CD4-positive, alpha-beta T cell treated with Interleukin-15 for 4 hours (primary cell): ENCODE results near the gene TPSG1.
"Not testable (repeated sequence)": the region's sequence is repeated elsewhere in the genome, so short reads cannot be mapped to it uniquely, and the experiment has no call there.

Experiments
- DNase-seq: peaks from one replicate; pipeline ENCODE4 v3.0.0-alpha.2; 2020; ENCODE audit warnings: low spot score

The TPSG1 gene

DNA sequence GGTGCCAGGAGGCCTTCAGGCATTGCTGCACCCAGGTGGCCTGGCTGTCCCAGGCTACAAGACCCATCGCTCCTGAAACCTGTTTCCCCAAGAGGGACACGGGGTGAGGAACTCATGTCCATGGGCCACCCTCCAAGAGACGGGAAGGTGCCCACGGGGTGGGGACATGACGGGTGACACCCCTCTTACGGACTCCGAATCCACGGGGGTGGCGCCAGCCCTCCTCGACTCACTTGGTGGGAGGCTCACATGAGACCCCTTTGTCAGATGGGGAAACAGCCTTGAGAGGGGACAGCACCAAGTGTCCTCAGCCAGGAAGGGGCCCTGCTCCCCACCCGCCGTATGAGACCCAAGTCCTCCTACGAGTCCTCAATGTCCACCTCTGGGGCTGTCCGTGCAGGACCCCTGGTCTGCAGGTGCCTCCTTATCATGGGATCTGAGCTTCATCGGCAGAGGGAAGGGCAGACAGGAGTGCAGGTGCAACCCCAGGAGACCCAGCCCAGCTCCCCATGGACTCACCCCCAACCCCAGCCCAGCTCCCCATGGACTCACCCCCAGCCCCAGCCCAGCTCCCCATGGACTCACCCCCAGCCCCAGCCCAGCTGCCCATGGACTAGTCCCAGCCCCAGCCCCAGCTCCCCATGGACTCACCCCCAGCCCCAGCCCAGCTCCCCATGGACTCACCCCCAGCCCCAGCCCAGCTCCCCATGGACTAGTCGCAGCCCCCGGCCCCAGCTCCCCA lies 5.6 kb upstream of the TPSG1 start:
- DNase-seq, result not testable (repeated sequence)

DNA sequence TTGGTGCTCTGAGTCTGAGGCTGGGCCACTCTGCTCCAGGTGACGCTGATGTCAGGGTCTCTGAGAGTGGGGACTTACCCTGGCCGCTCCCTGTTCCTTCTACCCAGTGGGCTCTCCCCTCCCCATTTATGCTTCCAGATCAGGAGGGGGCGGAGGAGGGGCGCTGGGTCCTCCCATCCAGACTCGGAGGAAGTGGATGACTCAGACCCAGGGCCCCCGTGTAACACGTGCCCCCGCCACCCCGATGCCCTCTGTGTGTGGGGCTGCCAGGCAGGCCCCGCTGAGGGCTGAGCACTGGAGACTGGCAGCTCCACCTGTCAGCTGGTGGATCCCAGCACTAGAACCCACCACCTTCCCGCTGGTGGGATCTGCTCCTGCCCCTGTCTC lies 5.0 kb upstream of the TPSG1 start, which contains the start of gene TPSB2:
Gene TPSB2 (minus strand): TSS at position 101 of the 387 bp plus-strand sequence. CDS start 233 bp downstream, outside the sequence.
- not testable (repeated sequence) for DNase-seq

DNA sequence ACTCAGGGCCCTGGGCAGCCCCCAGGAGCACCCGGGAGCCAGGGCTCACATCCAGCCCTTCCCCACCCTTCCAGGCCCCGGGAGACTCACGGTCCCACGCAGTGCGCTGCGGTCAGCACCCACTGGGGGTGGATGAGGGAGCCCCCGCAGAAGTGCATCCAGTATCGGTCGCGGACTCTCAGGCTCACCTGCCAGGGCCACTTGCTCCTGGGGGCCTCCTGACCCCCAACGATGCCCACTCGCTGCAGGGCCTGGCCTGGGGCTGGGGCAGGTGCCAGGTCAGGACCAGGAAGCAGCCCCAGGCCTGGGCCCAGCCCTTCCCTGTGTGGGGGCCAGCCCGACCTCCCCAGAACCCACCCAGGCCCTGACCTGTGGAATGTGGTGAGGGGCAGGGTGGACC lies 4.4 kb upstream of the TPSG1 start:
- DNase-seq, result not testable (repeated sequence)

DNA sequence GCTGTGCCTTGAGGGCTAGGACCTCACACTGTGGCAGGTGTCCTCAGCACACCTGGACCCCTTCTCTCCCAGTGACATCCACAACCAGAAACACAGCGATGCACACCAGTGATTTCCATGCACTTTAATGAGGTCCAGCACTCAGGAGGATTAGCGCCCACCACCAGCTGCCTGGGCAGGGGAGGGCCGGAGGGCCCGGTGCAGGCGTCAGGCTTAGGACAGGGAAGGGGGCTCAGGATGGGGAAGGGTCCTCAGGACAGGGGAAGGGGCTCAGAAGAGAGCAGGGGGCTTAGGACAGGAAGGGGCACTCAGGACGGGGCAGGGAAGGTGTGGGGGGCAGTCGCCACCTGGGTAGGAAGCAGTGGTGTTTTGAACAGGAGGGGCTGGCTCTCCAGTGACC lies 3.2 kb upstream of the TPSG1 start:
- not testable (repeated sequence) for DNase-seq

DNA sequence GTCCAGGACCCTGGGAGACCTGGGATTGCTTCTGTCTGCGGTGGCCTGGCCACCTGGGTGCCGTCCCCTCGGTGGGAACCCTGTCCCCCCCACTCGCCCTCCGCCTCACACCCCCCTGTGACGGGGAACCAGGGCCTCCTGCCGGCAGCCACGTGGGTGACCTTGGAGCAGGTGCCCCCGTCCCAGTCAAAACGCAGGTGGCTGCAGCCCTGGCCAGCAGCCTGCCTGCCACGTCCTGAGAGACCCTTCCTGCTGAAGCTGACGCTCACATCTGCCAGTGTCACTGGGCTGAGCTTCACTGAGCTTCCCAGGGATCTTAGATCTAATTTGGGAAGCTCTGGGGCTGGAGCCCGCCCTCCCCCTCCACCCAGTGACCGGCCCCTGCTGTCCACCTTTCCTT lies 1.6 kb upstream of the TPSG1 start:
- not testable (repeated sequence) for DNase-seq

DNA sequence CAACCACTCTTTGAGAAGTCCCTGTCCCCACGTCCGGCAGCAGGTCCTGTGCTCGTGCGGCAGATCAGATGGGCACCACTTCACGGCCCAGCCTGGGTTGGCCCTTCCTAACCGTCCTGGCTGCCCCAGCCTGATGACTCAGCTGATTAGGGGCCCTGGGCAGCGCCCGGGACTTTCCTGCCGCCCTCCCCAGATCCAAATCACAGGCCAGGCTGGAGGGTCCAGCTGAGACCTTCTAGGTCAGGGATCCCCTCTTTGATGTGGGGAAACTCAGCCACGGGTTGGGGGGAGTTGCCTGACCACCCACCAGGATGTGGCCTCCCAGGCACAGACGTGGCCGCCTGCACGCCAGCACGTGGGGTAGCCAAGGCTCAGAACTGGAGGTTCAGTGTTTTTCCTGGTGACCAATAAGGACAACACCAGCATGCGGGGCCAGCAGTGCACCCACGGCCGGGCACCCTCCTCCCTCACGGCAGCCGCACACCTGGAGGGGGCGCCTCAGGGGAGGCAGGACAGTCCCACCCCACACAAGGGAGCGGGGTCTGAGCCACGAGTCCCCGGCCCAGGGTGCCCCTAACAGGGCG lies 752 bp upstream of the TPSG1 start:
- DNase-seq, result not testable (repeated sequence)

DNA sequence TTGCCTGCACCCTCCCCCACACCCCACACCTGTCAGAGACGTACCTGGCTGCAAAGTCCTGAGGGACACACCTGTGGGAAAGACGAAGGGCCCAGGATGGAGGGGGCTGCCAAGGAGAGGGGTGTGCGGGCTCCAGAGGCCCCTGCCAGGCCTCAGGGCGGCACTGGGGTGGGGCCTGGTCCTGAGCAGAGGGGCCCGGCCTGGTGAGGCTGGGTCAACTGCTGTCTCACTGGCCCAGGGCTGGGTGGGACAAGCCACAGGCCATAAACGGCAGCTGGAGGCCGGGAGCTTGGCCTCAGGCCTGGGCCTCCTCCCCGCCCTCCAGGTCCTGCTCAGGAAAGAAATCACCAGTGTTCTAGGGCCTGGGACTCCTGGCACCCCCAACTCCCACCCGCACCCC lies 510 bp downstream of the TPSG1 start:
- DNase-seq, result no peak

DNA sequence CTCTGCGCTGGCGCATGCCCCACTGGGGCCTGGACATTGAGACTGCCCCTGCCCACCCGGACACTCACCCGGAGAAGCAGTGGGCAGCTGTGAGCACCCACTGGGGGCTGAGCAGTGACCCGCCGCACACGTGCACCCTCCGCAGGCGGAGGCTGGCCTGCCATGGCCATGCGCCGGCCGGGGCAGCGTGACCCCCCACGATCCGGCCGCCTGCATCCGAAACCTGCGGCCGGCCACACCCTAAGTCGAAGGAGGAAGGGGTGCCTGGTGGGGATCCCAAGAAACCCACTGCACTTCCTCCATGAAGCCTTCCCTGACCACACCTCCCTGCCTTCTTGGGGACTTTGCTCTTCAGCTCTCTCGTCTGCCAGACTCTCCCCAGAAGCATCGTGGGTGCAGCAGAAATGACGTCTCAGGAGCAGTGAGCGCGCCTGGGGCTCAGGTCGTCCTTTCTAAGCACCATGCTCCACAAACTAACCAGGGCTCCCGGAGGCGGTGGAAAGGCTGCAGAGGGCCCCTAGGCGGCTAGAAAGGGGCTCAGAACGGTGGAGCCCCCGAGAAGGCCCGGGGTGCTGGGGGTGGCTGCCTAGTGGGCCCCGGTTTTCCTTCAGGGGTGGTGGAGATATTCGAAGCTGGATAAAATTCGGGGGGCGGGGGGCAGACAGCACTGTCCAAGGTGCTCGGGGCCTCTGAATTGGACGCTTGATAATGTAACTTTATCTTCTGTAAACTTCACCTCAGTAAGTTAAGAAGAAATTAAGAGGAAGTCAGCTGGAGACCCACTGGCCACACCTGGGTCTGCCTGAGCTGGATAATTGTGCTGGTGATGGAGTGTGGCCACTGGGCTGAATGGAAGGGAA lies 1.5 kb downstream of the TPSG1 start:
- DNase-seq, result no peak

DNA sequence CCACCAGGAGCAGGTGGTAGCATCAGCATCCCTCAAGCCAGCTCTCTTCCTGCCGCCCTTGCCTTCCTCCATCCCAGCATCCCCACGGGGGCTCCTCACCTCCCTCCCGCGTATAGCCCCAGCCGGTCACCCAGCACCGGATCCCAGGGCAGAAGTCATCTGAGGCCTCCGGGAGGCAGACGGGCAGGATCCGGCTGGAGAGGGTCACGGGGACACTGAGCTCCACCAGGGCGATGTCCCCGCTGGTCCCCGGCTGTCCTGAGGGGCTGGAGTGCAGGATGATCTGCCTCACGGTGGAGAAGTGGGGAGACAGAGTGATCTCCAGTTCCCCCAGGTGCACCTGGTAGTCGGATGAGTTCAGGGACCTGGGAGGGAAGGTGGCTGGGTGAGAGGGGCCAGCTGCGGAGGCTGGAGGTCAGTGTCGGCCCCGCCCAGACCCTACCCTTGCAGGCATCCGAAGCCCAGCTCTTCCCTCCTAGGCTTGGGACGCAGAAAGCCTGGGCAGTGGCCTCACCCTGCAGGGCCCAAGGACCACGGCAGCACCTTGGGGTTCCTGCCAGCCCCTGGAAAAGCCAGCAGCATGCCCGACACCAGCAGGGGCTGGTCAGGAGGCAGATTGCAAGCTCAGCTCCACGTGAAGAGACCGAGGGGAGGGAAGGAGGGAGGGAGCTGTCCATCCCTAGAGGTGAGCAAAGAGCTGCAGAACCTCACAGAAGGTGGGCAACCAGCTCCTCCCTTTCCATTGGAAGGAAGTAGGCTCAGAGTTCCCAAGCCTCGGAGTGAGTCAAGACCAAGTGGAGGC lies 2.3 kb downstream of the TPSG1 start:
- DNase-seq, result no peak

DNA sequence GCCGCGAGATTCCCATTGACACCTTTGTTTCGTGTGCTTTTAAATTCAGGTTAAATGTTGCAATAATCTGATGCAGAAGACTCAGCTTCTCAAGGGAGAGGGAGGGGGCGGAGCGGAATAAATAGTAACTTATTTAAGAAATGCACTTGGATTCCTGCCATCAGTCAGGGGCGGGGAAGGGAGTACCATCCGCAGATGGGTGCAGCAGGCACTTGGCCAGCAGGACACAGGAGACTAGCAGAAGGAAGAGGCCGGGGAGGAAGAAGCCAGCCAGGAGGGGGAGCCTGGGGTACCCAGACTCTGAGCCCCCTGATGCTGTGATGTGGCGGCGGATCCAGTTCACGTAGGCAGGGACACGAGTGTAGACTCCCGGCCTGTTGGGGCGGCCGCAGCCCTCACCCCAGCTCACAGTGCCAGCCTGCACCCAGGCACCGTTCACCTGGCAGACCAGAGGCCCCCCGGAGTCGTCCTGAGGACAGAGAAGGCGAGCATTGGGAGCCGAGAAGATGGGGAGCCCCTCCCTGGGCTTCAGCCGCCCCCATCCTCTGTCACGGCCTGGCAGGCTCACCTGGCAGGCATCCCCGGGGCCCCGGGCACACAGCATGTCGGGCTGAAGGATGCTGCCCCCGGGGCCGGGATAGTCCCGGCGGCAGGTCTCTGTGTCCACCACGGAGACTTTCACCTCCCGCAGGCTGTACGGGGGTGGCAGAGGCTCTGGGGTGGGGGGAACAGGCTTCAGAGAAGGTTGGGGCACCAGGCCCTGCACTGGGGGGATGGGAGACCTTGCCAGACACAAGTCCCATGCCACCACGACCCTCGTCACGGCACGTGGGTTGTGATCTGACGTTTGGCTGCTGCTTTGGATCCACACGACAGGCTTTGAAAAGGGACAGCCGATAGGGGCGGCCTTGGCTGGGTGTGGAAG lies 3.2 kb downstream of the TPSG1 start:
- DNase-seq, result no peak

DNA sequence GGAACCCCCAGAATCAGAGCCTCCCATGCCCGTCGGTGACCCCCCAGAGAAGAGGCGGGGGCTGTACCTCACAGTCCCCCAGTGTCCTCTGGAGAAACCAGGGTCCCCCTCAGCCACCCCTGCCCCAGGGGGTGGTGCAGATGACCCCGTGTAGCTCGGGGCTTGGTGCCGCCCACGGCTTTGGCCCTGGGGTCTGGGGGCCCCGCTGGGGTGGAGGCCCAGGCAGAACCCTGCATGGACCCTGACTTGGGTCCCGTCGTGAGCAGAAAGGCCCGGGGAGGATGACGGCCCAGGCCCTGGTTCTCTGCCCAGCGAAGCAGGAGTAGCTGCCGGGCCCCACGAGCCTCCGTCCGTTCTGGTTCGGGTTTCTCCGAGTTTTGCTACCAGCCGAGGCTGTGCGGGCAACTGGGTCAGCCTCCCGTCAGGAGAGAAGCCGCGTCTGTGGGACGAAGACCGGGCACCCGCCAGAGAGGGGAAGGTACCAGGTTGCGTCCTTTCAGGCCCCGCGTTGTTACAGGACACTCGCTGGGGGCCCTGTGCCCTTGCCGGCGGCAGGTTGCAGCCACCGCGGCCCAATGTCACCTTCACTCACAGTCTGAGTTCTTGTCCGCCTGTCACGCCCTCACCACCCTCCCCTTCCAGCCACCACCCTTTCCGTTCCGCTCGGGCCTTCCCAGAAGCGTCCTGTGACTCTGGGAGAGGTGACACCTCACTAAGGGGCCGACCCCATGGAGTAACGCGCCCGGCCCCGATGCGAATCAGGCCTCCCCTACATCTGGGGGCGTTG lies 4.0 kb downstream of the TPSG1 start:
- no peak for DNase-seq

DNA sequence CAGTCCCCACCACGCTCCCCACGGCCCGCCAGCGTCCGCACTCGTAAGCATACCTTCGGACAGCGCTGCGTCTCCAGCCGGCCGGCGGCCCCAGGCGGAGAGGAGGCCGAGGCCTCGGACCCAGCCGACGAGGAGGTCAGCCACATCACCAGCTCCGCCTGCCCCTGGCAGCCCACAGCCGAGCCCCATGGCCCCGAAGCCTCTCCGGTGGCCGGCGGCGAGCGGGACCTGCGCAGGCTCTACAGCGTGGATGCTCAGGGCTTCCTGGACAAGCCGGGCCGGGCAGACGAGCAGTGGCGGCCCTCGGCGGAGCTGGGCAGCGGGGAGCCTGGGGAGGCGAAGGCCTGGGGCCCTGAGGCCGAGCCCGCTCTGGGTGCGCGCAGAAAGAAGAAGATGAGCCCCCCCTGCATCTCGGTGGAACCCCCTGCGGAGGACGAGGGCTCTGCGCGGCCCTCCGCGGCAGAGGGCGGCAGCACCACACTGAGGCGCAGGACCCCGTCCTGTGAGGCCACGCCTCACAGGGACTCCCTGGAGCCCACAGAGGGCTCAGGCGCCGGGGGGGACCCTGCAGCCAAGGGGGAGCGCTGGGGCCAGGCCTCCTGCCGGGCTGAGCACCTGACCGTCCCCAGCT lies 4.9 kb downstream of the TPSG1 start:
- DNase-seq, result no peak

DNA sequence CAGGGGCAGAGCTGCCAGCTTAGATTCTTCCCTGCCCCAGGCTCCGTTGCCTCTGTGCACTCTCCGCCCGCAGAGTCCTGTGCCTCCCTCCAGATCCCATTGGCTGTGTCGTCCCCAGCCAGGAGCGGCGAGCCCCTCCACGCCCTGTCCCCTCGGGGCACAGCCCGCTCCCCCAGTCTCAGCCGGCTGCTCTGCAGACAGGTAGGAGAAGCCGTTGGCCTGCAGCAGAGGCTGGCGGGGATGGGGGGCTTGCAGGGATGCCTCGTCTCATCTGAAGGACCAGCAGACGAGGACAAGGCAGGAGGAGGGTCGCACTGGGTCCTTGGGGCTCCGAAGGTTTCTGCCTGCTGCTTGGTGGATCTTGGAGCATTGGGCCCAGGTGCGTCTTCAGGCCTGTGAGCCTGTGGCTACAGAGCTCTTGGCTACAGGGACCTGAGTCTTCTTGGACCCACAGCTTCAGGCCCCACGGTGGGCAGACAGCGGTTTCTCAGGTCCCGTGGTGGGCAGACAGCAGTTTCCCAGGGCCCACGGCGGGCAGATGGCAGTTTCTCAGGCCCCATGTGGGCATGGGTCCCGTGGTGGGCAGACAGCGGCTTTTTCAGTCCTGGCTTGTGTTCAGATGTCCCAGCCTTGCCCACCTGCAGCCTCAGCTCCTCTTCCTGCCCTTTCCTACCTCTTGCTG lies 6.0 kb downstream of the TPSG1 start:
- no peak for DNase-seq

DNA sequence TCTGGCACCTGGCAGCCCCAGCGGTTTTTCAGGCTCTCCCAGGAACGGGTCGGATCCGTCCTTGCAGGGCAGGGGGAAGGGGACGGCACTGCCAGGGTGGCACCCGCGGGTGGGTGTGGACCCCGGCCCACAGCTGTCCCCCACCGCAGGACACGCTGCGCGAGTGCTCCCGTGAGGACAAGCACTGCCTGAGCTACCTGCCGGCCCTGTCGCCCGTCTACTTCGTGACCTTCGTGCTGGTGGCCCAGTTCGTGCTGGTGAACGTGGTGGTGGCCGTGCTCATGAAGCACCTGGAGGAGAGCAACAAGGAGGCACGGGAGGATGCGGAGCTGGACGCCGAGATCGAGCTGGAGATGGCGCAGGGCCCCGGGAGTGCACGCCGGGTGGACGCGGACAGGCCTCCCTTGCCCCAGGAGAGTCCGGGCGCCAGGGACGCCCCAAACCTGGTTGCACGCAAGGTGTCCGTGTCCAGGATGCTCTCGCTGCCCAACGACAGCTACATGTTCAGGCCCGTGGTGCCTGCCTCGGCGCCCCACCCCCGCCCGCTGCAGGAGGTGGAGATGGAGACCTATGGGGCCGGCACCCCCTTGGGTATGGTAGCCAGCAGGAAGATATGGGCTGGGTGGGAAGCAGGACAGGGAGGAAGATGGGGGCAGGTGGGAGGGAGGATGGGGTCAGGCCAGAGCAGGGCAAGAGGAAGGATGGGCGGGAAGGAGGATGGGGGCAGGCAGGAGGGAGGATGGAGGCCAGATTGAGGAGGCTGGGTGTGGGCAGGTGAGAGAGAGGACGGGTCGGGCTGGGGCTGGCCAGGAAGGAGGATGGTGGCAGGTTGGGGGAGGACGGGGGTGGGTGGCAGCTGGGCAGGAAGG lies 6.8 kb downstream of the TPSG1 start:
- no peak for DNase-seq

DNA sequence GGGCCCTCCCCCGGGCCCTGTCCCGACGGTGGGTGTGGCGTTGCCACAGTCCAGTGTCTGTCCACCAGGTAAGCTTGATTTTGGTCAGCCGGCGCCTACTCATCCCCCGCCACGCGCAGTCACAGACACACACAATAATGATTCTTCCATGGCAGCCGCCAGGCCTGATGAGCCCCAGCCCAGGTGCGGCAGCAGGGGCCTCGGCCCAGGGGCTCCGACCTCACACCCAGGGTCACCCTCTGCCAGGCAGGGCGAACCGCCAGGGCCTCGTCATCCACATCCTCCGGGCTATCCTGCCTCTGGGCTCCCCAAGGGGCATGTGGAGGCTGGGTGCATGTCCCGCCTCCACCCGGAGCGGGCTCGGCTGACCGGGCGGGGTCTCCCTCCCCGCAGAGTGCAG lies 7.5 kb downstream of the TPSG1 start:
- no peak for DNase-seq

DNA sequence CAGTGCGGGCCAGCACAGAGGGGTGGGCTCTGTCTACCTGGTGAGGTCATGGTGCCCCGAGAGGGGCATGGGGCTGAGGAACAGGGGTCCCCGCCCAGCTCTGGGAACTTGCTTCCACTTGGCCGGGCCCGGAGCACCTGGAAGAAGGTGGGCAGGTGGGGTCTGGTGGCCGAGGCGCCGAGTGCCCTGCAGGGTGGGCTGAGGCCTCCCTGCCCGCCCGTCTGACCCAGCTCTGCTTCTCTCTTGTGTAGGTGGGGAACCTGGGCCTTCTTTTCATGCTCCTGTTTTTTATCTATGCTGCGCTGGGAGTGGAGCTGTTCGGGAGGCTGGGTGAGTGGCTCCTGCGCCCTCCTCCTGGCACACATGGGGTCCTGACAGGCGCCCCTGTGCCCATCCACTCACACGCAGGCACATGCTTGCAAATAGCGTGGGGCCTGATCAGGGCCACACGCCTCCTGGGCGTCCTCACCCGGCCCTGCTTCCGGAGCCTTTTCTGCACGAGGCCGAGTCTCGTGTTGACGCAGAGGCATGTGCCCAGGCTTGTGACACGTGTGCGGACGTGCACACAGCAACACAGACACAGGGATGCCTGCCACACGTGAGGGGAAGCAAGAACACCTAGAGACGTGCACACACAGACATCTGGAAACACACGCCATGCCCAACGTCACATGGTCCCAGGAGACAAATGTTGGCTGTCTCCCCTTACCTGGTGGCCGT lies 8.2 kb downstream of the TPSG1 start:
- DNase-seq, result no peak

DNA sequence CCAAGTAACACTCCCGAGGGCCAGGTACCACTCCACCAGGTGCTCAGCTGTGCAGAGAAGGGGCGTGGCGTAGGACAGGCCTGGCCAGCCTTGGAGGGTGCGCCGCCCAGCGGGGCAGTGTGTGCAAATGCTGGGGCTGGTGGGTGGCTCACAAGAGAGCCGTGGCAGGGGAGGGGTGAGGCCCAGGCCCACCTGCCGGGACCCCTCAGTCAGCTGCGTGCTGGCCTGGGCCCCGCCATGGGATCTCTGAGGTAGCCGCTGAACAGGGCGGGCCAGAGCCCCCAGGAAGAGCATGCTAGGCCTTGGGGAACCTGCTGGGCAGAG lies 8.8 kb downstream of the TPSG1 start:
- no peak for DNase-seq
